A673 (cell line): ENCODE data around the gene RPUSD2.

Experiments used
- EZH2 ChIP-seq: fragments of 200-600 bp; sonication (generic); IDR thresholded peaks from 2 replicates; pipeline ENCODE4 v1.6.1; 2017; ENCODE audit warnings: borderline replicate concordance, low read depth, mild to moderate bottlenecking, mixed read lengths, antibody characterized with exemption, low read length; ENCODE audit not compliant: poor library complexity, severe bottlenecking
- TF ChIP-seq, protein P1 (sequence below): fragments of 300-800, 200-600 bp; sonication (generic); conservative IDR thresholded peaks from 2 replicates; pipeline ENCODE4 v1.5.1; 2017; ENCODE audit warnings: low read depth, mild to moderate bottlenecking, antibody characterized with exemption, low read length, moderate library complexity, mixed read lengths

DNA sequence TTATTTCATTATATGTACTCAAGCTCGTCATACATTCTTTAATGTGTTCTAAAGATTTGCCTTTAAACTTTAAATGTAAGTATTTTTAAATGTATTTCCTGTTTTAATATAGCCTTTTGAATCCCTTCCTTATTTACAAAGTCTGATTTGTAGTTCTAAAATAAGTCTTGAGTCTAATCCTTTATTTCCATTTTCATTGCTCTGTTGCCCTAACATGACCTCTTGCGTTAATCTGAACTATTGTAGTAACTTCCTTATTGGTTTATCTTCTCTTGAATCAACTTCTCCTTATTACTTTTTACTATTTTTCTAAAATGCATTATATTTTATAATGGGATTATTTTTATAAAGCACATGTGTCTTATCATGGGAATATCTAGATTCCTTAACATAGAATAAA lies 48.9 kb downstream of the RPUSD2 start:
- TF ChIP-seq, protein P1, sequence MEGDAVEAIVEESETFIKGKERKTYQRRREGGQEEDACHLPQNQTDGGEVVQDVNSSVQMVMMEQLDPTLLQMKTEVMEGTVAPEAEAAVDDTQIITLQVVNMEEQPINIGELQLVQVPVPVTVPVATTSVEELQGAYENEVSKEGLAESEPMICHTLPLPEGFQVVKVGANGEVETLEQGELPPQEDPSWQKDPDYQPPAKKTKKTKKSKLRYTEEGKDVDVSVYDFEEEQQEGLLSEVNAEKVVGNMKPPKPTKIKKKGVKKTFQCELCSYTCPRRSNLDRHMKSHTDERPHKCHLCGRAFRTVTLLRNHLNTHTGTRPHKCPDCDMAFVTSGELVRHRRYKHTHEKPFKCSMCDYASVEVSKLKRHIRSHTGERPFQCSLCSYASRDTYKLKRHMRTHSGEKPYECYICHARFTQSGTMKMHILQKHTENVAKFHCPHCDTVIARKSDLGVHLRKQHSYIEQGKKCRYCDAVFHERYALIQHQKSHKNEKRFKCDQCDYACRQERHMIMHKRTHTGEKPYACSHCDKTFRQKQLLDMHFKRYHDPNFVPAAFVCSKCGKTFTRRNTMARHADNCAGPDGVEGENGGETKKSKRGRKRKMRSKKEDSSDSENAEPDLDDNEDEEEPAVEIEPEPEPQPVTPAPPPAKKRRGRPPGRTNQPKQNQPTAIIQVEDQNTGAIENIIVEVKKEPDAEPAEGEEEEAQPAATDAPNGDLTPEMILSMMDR = no peak
- TF ChIP-seq EZH2 = no peak
